ENCODE results near the gene SPATS2.

GRCh38 chr12:49336645-49337584, 30.3 kb upstream of the SPATS2 start, which contains the start of gene C1QL4:
- TF ChIP-seq EZH2 (IDR thresholded peaks at IDR 0.05; ENCODE audit: borderline replicate concordance, low read depth, low read length, severe bottlenecking) (peak; percentile 84), POLR2A (IDR thresholded peaks at IDR 0.05; ENCODE audit: low read depth, low read length) (no peak)

Measured in endothelial cell of umbilical vein (primary cell).